WI38 (cell line): ENCODE data around the gene ZFHX3.

Experiments
- H3K4me3 ChIP-seq: 2 replicates; pipeline ENCODE4 v1.5.1; 2011; ENCODE audit warnings: low read depth, mild to moderate bottlenecking, control low read depth, low read length
- CTCF ChIP-seq: IDR thresholded peaks from 2 replicates; pipeline ENCODE4 v1.5.1; 2012; ENCODE audit warnings: low read depth, mild to moderate bottlenecking, control low read depth, low read length

The ZFHX3 gene

GRCh38 chr16:72974142-72974769 lies 73.7 kb downstream of the ZFHX3 start:
- no peak for TF ChIP-seq CTCF

GRCh38 chr16:72972878-72973571 lies 74.9 kb downstream of the ZFHX3 start:
- H3K4me3 ChIP-seq, result no peak overlapping the region
- no peak for TF ChIP-seq CTCF

More at GRCh38 chr16:72974142-72974769, 73.7 kb downstream of the ZFHX3 start:
- no peak overlapping the region for H3K4me3 ChIP-seq

- TF ChIP-seq CTCF, result no peak
- no peak overlapping the region for H3K4me3 ChIP-seq
These were observed 76.6 kb downstream of the ZFHX3 start for GRCh38 chr16:72971370-72971769.

GRCh38 chr16:72970656-72971055 lies 77.3 kb downstream of the ZFHX3 start:
- no peak for TF ChIP-seq CTCF
- H3K4me3 ChIP-seq, result no peak overlapping the region

- no peak for TF ChIP-seq CTCF
- H3K4me3 ChIP-seq, result no peak overlapping the region
These were observed 78.1 kb downstream of the ZFHX3 start for GRCh38 chr16:72969812-72970211.

GRCh38 chr16:72969146-72969545 lies 78.8 kb downstream of the ZFHX3 start:
- H3K4me3 ChIP-seq, result no peak overlapping the region
- TF ChIP-seq CTCF, result no peak

- no peak overlapping the region for H3K4me3 ChIP-seq
- TF ChIP-seq CTCF, result no peak
These were observed 80.0 kb downstream of the ZFHX3 start for GRCh38 chr16:72967941-72968340.
